Lung microvascular endothelial cell (primary cell): ENCODE data around the gene FGF12. TPM values are rescaled to one million over a fixed set of nuclear protein-coding genes. Genes with fewer than 3 reads are reported as not detected.

Experiments
- DNase-seq, 2 donors: peaks; one replicate each; pipeline versions ENCODE4 v3.0.0 to v3.0.0-alpha.2; 2010; ENCODE audit warnings: low read depth in 2 of 2
- total RNA-seq: library from RNA; depleted of rRNA; stranded (reverse); fragments of >200 nt; gene quantifications from 2 replicates; pipeline ENCODE4 v1.2.1, GENCODE V29; 2014

FGF12 gene
- total RNA-seq, 1 donor from 2014 or later = 1.6 TPM

- no peak for DNase-seq
These were observed 466.2 kb downstream of the FGF12 start for GRCh38 chr3:192261135-192261534.

GRCh38 chr3:192260116-192261010 is 467.0 kb downstream of the FGF12 start:
- no peak for DNase-seq

GRCh38 chr3:192259661-192260060 is 467.7 kb downstream of the FGF12 start:
- no peak for DNase-seq

- no peak for DNase-seq
These were observed 468.6 kb downstream of the FGF12 start for GRCh38 chr3:192258721-192259120.

GRCh38 chr3:192255839-192256238 is 471.5 kb downstream of the FGF12 start:
- DNase-seq = no peak

- DNase-seq = no peak
These were observed 474.0 kb downstream of the FGF12 start for GRCh38 chr3:192253138-192253887.

DNA sequence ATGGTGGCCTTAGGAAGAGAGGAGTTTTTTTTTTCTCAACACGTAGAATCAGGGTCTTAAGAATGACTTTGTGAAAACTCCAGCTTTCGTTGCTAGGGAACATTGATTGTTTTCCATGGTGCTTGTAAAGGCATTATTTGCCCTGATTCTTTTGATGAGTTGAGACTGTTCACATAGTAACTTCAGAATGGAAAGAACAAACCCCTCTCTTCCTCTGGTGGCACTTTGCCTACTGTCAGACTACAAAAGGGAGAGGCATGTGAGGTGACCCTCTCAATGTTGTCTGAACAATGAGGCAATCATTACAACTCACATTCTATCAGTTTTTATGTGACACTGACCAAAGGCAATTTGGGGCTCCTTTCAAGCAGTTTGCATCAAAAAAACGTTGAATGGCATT is 477.8 kb downstream of the FGF12 start:
- no peak for DNase-seq

DNA sequence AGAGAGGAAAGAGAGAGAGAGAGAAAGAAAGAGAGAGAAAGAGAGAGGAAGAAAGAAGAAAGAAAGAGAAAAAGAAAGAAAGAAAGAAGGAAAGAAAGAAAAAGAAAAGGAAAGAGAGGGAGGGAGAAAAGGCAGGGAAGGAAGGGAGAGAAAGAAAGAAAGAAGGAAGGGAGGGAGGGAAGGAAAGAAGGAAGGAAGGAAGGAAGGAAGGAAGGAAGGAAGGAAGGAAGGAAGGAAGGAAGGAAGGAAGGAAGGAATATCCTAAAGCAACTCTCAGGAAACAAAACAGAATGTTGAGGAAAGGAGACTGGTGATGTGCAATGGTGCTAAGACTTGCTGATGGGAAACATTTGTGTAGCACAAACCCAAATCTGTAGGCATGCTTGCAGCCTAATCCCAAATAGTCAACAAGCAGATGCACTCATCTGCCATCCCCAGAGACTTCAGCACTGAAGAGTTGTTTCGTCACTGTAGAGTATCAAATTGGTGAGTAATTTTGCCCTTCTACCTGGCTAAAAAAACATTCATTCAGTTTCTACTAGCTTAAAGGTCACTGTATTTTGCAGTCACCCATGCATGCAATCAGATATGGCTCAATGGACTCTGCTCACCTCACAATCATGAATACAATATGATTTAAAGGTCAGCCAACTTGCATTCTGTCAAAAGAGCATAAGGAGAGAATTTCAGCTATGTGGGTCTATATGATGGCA is 480.3 kb downstream of the FGF12 start:
- DNase-seq = no peak

GRCh38 chr3:192244591-192244990 is 482.8 kb downstream of the FGF12 start:
- DNase-seq = no peak

GRCh38 chr3:192239956-192240355 is 487.4 kb downstream of the FGF12 start:
- no peak for DNase-seq

DNA sequence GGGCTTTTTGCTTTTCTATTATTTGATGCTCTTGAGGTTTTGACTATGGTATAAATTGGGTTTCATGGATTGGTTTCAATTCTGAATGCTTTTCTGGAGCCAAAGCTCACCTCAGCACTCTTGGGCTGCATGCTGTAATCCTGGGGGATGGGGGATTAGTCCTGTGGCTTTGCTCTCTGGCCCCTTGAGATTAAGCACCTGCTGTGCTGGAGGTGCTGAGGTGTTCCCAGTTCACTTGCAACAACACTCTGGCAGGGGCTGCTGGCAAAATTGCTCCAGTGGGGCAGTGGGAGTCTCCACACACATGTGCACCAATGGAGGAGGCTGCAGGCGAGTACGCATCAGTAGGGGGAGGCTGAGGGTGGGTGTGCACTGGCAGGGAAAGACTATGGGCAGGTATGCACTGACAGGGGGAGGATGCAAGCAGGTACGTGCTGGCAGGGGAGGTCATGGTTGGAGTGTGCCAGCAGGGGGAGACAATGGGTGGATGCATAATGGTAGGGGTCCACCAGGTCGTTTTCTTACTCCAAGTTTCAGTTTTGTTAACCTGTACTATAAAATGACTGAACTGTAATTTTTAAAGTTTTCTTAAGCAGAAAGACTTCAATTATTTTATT is 489.2 kb downstream of the FGF12 start:
- peak in 1 of 2 donors; percentile 13 for DNase-seq

GRCh38 chr3:192229866-192230265 is 497.5 kb downstream of the FGF12 start:
- no peak for DNase-seq

- no peak for DNase-seq
These were observed 502.6 kb downstream of the FGF12 start for GRCh38 chr3:192224634-192225155.

DNA sequence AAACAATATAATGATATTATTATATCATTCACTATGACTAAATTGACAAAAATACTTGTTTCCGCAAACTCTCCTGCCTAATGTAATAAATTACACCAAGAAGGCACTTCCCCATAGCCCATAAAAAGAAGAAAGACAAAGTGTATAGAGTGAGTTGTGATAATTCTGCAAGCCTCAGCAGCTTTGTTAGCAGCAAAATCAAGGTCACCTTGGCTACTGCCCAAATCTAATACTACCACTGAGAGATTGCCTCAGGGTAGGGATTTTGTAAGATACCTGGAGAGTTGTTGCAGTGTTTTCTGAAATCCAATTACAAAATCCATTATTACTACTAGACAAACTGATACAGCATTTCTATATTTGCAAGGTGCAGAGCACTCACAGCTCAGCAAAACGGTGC is 503.5 kb downstream of the FGF12 start:
- DNase-seq = no peak

- DNase-seq = peak in 1 of 2 donors; percentile 1
These were observed 506.4 kb downstream of the FGF12 start for GRCh38 chr3:192220915-192221314.

DNA sequence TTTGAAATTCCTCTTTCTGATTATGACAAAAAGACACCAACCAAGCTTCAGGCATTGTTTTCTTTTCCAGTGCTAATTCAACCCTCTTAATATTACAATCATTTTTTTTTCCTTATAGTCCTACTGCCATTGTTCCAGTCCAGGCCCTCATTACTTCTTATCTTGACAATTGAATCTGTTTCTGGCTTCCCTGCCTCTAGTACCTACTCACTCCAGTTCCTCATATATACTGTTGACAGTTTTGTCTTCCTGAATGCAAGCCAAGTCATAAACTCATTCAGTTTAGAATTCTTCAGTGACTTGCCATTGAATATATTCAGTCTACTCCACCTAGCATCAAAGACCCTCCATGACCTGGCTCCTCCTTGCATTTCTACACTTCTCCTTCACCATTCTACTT is 507.4 kb downstream of the FGF12 start:
- no peak for DNase-seq

DNA sequence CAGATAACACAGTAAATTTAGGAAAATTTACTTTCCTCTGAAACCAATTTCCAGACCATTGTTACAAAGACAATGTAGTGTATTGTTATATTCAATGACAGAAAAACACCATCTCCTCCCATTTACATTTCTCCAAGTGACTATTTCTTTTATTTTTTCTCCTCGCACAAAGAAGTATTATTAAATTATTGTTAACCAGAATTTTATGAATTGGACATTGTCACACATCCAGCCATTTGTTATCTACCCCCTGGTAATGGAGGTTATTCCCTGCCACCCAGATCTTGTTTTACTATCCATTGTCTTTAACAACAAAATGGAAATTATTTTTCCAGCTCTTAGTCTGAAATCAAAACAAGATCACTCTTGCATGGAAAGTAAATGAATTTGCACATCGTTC is 511.3 kb downstream of the FGF12 start:
- no peak for DNase-seq

- no peak for DNase-seq
These were observed 514.4 kb downstream of the FGF12 start for GRCh38 chr3:192212979-192213378.

DNA sequence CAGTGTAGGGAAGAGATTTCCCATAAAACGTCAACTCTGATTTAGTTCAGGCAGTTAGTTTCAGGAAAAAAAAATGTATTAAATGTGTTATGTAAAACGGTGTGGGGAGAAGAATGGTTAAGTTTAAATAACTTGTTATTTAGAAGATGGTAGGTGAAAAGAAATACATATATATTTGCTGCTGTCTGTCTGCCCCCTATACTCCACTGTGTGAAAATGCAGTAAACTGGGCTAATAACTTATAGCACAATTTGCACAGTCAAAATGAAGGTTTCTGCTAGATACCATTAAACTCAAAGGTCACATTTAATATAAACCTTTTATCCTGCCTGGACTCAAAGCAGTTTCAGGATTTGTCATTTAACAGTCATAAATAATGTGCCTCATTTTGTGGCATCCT is 515.0 kb downstream of the FGF12 start:
- peak in 1 of 2 donors; percentile 22 for DNase-seq

DNA sequence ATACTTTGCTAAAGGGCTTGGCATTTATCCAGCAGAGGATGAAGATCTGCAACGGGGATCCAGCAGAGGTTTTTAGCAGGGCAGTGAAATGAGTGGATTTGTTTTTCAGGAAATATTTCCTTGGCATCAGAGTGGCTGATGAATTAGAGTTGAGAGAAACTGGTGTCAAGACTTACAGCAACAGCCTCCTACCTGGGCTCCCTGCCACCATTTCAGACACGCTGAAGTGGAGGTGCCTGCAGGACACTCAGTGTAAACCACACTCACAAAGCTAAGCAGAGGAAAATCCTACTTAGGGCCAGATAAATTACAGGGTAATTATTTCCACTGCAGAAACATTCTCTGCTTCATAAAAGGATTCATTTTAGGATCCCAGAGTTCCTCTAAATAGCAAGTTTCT is 519.7 kb downstream of the FGF12 start:
- DNase-seq = peak in 1 of 2 donors; percentile 41

GRCh38 chr3:192207239-192207638 is 520.1 kb downstream of the FGF12 start:
- DNase-seq = no peak
